Right ventricle myocardium inferior (tissue), 1 donor: ENCODE measurements around the gene SOCS1. TPM values are rescaled to one million over a fixed set of nuclear protein-coding genes. Genes with fewer than 3 reads are reported as not detected.

Source experiments
- ATAC-seq: fragments of 200-7000 bp; cut with Tn5 transposase; one replicate; pipeline ENCODE4 v1.9.1; 2020; ENCODE audit warnings: mild to moderate bottlenecking, moderate library complexity
- DNase-seq: peaks from one replicate; pipeline ENCODE4 v3.0.0; 2021; ENCODE audit errors: missing footprints
- intact Hi-C: fragments of 100-400 bp; cut with DNase I; formaldehyde crosslinking; loops from one replicate; pipeline ENCODE4 v1.11.0; 2022
- total RNA-seq: library from RNA; stranded (reverse); fragmentation: NEBNext Ultra II Directional; extraction: Animal tissue kit (Norgen Biotek cat#: 25700); gene quantifications from one replicate; pipeline ENCODE4 v1.2.1, GENCODE V29; 2021
- donor health status: DM: no; HTN: yes; CAD: no; lungs with severe emphysema.

The SOCS1 gene
- total RNA-seq, 1 donor from 2014 or later = 6.0 TPM

GRCh38 chr16:11217651-11218603, 38.1 kb downstream of the SOCS1 start:
- intact Hi-C loops = no loop called here
- ATAC-seq = no peak
- DNase-seq = no peak

GRCh38 chr16:11215935-11216556, 40.0 kb downstream of the SOCS1 start:
- DNase-seq (no peak), ATAC-seq (no peak)
- intact Hi-C loops = no loop called here

DNA sequence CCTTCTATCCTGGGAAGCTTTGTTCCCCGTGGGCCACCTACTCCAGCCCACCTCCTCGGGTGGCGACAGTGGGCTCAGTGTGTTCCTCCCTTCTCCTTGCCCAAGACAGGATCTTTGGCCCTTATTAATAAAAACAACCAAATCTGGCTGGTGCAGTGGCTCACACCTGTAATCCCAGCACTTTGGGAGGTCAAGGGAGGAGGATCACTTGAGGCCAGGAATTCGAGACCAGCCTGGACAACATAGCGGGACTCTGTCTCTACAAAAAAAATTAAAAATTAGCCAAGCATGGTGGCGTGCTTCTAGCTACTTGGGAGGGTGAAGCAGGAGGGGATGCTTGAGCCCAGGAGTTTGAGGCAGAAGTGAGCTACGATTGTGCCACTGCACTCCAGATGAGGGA, 42.2 kb downstream of the SOCS1 start:
- no peak for ATAC-seq
- intact Hi-C loops = no loop called here
- DNase-seq = no peak

DNA sequence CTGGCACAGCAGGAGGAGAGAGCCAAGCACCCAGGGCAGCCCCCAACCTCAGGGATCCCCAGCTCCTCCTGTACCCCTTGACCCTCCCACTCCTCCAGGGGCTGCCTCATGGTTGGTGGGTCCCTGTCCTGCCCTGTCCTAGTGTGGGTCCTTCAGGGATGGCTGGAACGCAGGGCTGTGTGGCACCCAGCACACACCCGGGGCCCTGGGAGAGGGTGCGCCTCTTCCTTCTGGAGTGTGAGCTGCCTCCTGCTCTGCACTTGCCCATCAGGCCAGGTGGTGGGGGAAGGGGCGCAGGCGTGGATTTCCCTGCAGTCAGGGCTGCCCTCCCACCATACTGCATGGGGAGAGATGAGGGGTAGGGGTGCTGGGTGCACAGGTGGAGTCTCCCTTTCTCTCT, 42.6 kb downstream of the SOCS1 start:
- DNase-seq (no peak), ATAC-seq (no peak)
- intact Hi-C loops = no loop called here

DNA sequence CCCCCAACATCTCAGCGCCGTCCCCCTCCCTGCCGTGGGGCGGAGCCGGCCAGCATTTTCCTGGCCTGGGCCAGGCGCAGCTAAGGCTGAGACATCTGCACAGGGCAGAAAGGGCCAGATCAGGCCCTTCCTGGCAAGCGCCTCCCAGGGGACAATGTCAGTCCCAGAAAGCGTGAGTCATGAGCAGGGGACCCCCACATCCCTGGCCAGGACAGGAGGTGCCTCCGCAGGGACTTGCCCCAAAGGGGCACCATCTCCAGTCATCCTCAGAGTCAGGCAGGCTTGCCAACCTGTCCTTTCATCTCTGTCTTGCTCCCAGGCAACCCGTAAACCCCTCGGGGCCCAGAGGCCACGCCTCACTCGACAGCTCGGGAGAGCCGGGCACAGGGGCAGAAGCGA, 43.2 kb downstream of the SOCS1 start:
- peak; percentile 41 for ATAC-seq
- DNase-seq = no peak
- intact Hi-C loops = no loop called here

DNA sequence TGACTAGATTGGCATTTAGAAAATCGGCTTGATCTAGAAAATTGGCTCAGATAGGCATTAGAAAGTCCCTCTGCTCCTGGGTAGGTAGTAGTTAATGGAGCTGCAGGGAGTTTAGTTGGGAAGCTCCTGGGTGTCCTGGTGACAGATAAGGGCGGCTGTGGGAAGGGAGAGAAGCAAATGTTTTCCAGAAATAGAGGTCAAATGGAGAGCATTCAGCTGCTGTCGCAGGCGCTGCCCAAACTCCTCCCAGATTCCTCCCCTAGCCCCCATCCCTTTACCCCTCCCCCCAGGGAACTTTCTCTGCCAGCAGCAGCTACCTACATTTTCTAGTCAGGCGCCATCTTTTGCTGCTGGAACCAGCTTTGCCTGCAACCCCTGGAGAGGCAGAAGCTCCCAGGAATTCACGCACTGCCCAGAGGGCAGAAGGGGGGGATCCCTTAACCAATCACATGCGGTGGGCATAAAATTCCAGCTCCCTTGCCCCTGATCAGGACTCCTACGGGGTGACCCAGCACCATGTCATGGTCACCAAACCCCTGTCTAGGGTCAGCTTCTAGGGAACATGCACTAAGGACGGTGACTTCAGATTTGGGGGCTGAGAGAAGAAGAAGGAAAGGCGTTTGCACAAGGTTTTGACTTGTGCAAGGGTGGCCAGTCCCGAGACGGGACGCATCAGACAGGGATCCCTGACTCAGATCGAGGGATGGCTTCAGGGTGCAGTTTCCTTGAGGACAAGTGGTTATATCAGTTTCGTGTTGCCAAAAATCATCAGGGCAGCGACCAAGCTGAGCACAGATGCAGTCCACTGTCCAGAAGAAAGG, 43.8 kb downstream of the SOCS1 start:
- DNase-seq (no peak), ATAC-seq (peak; percentile 24)
- intact Hi-C loops = no loop called here

GRCh38 chr16:11211061-11211976, 44.7 kb downstream of the SOCS1 start:
- intact Hi-C loops = no loop called here
- DNase-seq (no peak), ATAC-seq (no peak)

- intact Hi-C loops = no loop called here
- DNase-seq (peak; percentile 5), ATAC-seq (no peak)
These were observed 45.7 kb downstream of the SOCS1 start for GRCh38 chr16:11210260-11210659.

DNA sequence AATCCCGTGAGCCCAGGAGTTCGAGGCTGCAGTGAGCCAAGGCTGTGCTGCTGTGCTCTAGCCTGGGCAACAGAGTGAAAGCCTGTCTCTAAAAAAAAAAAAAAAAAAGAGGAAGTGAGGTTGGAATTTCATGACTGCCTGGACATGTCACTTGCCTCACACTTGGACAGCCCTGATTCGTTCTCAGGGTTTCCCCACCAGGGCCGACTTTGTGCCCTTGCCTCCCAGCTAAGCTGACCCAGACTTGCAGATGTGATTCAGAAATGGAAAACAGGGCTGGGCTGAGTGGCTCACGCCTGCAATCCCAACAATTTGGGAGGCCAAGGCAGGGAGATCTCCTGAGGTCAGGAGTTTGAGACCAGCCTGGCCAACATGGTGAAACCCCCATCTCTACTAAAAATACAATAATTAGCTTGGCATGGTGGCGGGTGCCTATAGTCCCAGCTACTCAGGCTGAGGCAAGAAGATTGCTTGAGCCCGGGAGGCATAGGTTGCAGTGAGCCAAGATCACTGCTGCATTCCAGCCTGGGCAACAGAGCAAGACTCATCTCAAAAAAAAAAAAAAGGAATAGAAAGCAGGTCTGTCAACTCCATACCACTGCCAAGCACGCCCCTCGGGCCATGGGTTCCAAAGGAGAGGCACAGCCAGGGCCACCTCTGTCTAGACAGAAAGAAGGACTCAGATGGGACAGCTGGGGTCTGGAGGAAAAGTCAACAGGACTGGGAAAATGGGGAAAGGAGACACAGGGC, 46.9 kb downstream of the SOCS1 start:
- no peak for ATAC-seq
- DNase-seq = peak; percentile 55
- intact Hi-C loops = no loop called here

- intact Hi-C loops = no loop called here
- no peak for ATAC-seq
- peak; percentile 14 for DNase-seq
These were observed 48.4 kb downstream of the SOCS1 start for GRCh38 chr16:11207646-11208045.

DNA sequence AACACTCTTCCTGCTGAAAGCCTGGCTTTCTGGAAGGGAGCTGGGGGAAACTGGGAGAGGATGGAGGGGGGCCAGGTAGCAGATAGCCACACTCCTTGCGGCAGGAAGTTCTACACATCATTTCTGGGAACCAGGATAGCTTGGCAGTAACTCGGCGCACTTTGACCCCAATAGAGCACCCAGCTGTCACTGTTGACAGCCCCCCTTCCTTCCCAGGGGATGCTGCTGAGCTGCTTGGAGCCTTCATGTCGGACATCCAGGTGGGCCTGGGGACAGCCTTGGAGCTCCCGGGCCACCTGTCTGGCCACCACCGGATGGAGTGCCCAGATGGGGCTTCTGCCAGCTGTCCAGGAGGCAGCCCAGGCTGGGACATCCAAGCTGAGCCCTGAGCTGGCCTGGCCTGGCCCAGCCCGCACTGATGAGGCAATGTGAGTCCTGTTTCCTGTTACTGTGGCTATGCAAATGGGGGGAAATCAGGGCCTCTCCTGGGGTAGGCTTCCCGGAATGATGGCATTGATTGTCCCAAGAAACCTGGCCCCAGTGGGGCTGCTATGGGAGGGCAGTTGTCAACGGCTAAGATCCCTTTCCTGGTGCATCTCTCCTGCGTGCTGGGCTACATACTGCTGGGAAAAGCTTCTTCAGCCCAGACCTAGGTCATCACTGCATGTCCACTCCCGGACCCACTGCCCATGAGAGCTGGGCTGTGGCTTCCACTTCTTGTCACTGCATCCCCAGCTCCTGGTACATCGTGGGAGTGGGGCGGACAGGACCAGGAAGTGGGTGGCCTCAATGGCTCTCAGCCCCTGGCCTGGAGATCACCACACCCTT, 50.0 kb downstream of the SOCS1 start:
- ATAC-seq = peak; percentile 65
- intact Hi-C loops = no loop called here
- peak; percentile 71 for DNase-seq

DNA sequence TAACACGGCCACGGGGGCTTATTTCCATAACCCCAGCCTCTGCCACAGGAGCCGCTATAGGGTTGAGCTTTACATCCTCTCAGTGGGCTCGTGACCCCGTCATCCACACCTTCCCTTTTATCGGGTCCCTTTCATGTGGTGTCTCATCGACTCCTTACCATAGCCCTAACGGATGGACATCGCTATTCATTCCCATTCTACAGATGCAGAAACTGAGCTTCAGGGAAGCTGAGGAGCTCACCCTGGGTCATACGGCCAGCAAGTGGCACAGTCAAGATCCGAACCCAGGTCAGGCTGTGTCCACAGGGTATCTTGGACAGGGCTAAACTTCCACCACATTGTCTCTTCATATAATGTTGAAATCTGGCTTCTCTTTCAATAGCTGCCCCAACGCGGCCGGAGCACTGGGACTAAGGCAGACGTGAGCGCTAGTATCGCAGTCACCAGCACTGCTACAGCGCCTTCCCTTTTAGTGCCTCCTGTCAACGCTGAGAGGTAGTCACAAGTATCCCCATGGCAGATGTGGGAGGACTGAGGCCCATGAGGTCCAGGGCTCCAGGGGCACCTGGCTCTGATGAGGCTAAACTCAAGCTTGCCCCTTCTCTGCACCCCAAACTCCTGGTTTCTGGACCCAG, 50.8 kb downstream of the SOCS1 start:
- peak; percentile 33 for DNase-seq
- intact Hi-C loops = no loop called here
- peak; percentile 24 for ATAC-seq

- no peak for DNase-seq
- ATAC-seq = no peak
- intact Hi-C loops = no loop called here
These were observed 51.4 kb downstream of the SOCS1 start for GRCh38 chr16:11204513-11205047.
